NCI-H187 (cell line): ENCODE results near the gene CAMTA1.

Experiments used
- DNase-seq, 2 experiments: peaks; one replicate each; lab custom pipeline; 2025; lab: John Stamatoyannopoulos, UW

CAMTA1 gene

GRCh38 chr1:7574121-7575040 lies 789.1 kb downstream of the CAMTA1 start:
- DNase-seq = no peak

- DNase-seq = no peak
Measured at GRCh38 chr1:7575041-7575400, 789.8 kb downstream of the CAMTA1 start.

GRCh38 chr1:7576946-7577657 lies 791.8 kb downstream of the CAMTA1 start:
- DNase-seq = no peak

GRCh38 chr1:7578206-7578605 lies 793.0 kb downstream of the CAMTA1 start:
- DNase-seq = no peak

- no peak for DNase-seq
Measured at GRCh38 chr1:7579016-7579415, 793.8 kb downstream of the CAMTA1 start.

GRCh38 chr1:7579831-7580804 lies 794.9 kb downstream of the CAMTA1 start:
- no peak for DNase-seq

- peak in 1 of 2 experiments; percentile 38 for DNase-seq
Measured at GRCh38 chr1:7580923-7581753, 795.9 kb downstream of the CAMTA1 start.

- DNase-seq = no peak
Measured at GRCh38 chr1:7581754-7582459, 796.7 kb downstream of the CAMTA1 start.

- DNase-seq = no peak
Measured at GRCh38 chr1:7582460-7582972, 797.3 kb downstream of the CAMTA1 start.

GRCh38 chr1:7583291-7584096 lies 798.2 kb downstream of the CAMTA1 start:
- no peak for DNase-seq

GRCh38 chr1:7584157-7584556 lies 798.9 kb downstream of the CAMTA1 start:
- no peak for DNase-seq

GRCh38 chr1:7584643-7585042 lies 799.4 kb downstream of the CAMTA1 start:
- DNase-seq = no peak

GRCh38 chr1:7585216-7585907 lies 800.1 kb downstream of the CAMTA1 start:
- DNase-seq = no peak

- DNase-seq = peak in 1 of 2 experiments; percentile 31
Measured at GRCh38 chr1:7586031-7586941, 801.0 kb downstream of the CAMTA1 start.

- no peak for DNase-seq
Measured at GRCh38 chr1:7587108-7587772, 802.0 kb downstream of the CAMTA1 start.

- DNase-seq = peak in 1 of 2 experiments; percentile 9
Measured at GRCh38 chr1:7587773-7588456, 802.7 kb downstream of the CAMTA1 start.

GRCh38 chr1:7588457-7588827 lies 803.2 kb downstream of the CAMTA1 start:
- no peak for DNase-seq
